Measurements from ENCODE around the gene LSM10.

Gene LSM10

GRCh38 chr1:36406440-36406839 is 8.7 kb upstream of the LSM10 start:
- DNase-seq = no peak

- DNase-seq = no peak
Measured at GRCh38 chr1:36402504-36402890, 4.8 kb upstream of the LSM10 start.

- no peak for DNase-seq
Measured at GRCh38 chr1:36401602-36402503, 4.1 kb upstream of the LSM10 start.

- DNase-seq = peak; percentile 52
Measured at GRCh38 chr1:36400825-36401601, 3.3 kb upstream of the LSM10 start.

GRCh38 chr1:36400514-36400824 is 2.8 kb upstream of the LSM10 start:
- no peak for DNase-seq

GRCh38 chr1:36398370-36398977 is 766 bp upstream of the LSM10 start:
- no peak for DNase-seq

- no peak for DNase-seq
Measured at GRCh38 chr1:36397083-36397377, 678 bp downstream of the LSM10 start.

GRCh38 chr1:36396359-36396758 is 1.3 kb downstream of the LSM10 start:
- no peak for DNase-seq

GRCh38 chr1:36393686-36394085 is 4.0 kb downstream of the LSM10 start:
- DNase-seq = no peak

- DNase-seq = no peak
Measured at GRCh38 chr1:36392836-36393235, 4.9 kb downstream of the LSM10 start.

- DNase-seq = no peak
Measured at GRCh38 chr1:36391271-36391670, 6.4 kb downstream of the LSM10 start.

GRCh38 chr1:36390411-36390810 is 7.3 kb downstream of the LSM10 start:
- DNase-seq = no peak

- no peak for DNase-seq
Measured at GRCh38 chr1:36389999-36390398, 7.7 kb downstream of the LSM10 start.

- no peak for DNase-seq
Measured at GRCh38 chr1:36389261-36389660, 8.4 kb downstream of the LSM10 start.

- DNase-seq = no peak
Measured at GRCh38 chr1:36387141-36387949, 10.4 kb downstream of the LSM10 start.

- DNase-seq = peak; percentile 93
Measured at GRCh38 chr1:36386265-36387140, 11.2 kb downstream of the LSM10 start.

GRCh38 chr1:36385410-36386264 is 12.1 kb downstream of the LSM10 start, which contains the start of gene STK40:
TSS of gene STK40 (minus strand) at chr1:36385924. CDS start at chr1:36361332, 24,592 bp downstream.
- DNase-seq = peak; percentile 98

GRCh38 chr1:36384542-36385409 is 12.9 kb downstream of the LSM10 start:
- peak; percentile 31 for DNase-seq

- no peak for DNase-seq
Measured at GRCh38 chr1:36383240-36383639, 14.5 kb downstream of the LSM10 start.

- DNase-seq = no peak
Measured at GRCh38 chr1:36382669-36383068, 15.0 kb downstream of the LSM10 start.

All from activated naive CD4-positive, alpha-beta T cell treated with Interleukin-2 at 50 U/mL for 16 hours (primary cell).